Adrenal gland (tissue), 5 donors: ENCODE measurements around the gene SMIM35.

ENCODE experiments used
- CTCF ChIP-seq, 6 experiments: fragments of 450-650 bp in 4 of 6; fragments of 200-600 bp in 2 of 6; sonication (generic) in 1 of 6; IDR thresholded peaks; 1 replicate in 5 of 6; 2 replicates in 1 of 6; pipeline versions ENCODE4 v1.5.1 to v1.8.0; 2016 to 2021; ENCODE audit warnings: antibody characterized with exemption in 6 of 6, mild to moderate bottlenecking in 2 of 6, moderate library complexity in 1 of 6
- POLR2A ChIP-seq, 2 donors: fragments of 450-650 bp; IDR thresholded peaks; one replicate each; pipeline ENCODE4 v1.6.1; 2017; ENCODE audit warnings: antibody characterized with exemption in 2 of 2, mild to moderate bottlenecking in 2 of 2, moderate library complexity in 1 of 2
- donor health status: DM: no; HTN: no; CAD: no.

GRCh38 chr11:118003456-118003855 lies 83.3 kb downstream of the SMIM35 start:
- TF ChIP-seq CTCF (IDR thresholded peaks at IDR 0.05) (no peak), POLR2A (IDR thresholded peaks at IDR 0.05) (no peak)
